SU-DHL-6 (cell line): Measurements from ENCODE around the gene MYG1.

Experiments
- H2AFZ ChIP-seq: fragments of 200-600 bp; sonication (generic); 2 replicates; pipeline ENCODE4 v1.6.1; 2014; ENCODE audit warnings: low read depth, mild to moderate bottlenecking, moderate library complexity, mixed read lengths, antibody characterized with exemption, low read length; ENCODE audit not compliant: severe bottlenecking
- H3F3A ChIP-seq: fragments of 200-600 bp; shearing (Covaris generic); 2 replicates; pipeline ENCODE4 v1.6.0; 2016; ENCODE audit warnings: antibody characterized with exemption, mild to moderate bottlenecking; ENCODE audit not compliant: insufficient read depth
- H3K27ac ChIP-seq: fragments of 200-600 bp; sonication (generic); 2 replicates; pipeline ENCODE4 v1.5.1; 2016; ENCODE audit warnings: low read depth, mild to moderate bottlenecking, low read length, moderate library complexity, mixed read lengths
- H3K27me3 ChIP-seq: fragments of 200-600 bp; sonication (generic), shearing (Covaris generic); 2 replicates; pipeline ENCODE4 v1.6.0; 2014; ENCODE audit warnings: mild to moderate bottlenecking, low read length
- H3K36me3 ChIP-seq: fragments of 200-600 bp; sonication (generic); 2 replicates; pipeline ENCODE4 v1.6.1; 2014; ENCODE audit warnings: mild to moderate bottlenecking, low read length, mixed read lengths
- H3K4me2 ChIP-seq: fragments of 300-600, 200-600 bp; shearing (Covaris generic), sonication (generic); 2 replicates; pipeline ENCODE4 v1.6.0; 2014; ENCODE audit warnings: low read length, low read depth, mild to moderate bottlenecking; ENCODE audit not compliant: poor library complexity, severe bottlenecking
- H3K4me3 ChIP-seq: fragments of 200-600 bp; sonication (generic); 2 replicates; pipeline ENCODE4 v1.5.1; 2014; ENCODE audit warnings: antibody characterized with exemption, low read length, mild to moderate bottlenecking, mixed read lengths; ENCODE audit not compliant: insufficient read depth, poor library complexity, severe bottlenecking
- H3K79me2 ChIP-seq: fragments of 200-600 bp; sonication (generic); 2 replicates; pipeline ENCODE4 v1.6.1; 2014; ENCODE audit warnings: mild to moderate bottlenecking, low read length, moderate library complexity; ENCODE audit not compliant: insufficient read depth
- H3K9ac ChIP-seq: fragments of 200-600 bp; sonication (generic); 2 replicates; pipeline ENCODE4 v1.7.0; 2014; ENCODE audit warnings: mild to moderate bottlenecking, low read length
- H3K9me2 ChIP-seq: fragments of 200-600 bp; sonication (generic); replicated peaks from 2 replicates; pipeline ENCODE4 v1.6.1; 2014; ENCODE audit warnings: low read length; ENCODE audit not compliant: insufficient read depth
- H3K9me3 ChIP-seq: fragments of 200-600 bp; sonication (generic); 2 replicates; pipeline ENCODE4 v1.6.1; 2014; ENCODE audit warnings: low read length, mixed read lengths; ENCODE audit not compliant: insufficient read depth
- H4K20me1 ChIP-seq: fragments of 200-600 bp; sonication (generic); 2 replicates; pipeline ENCODE4 v1.6.1; 2014; ENCODE audit warnings: low read depth, mild to moderate bottlenecking, antibody characterized with exemption, low read length, moderate library complexity, mixed read lengths
- CTCF ChIP-seq: fragments of 200-600 bp; sonication (generic); IDR thresholded peaks from one replicate; pipeline ENCODE4 v1.5.1; 2017; ENCODE audit warnings: antibody characterized with exemption, mild to moderate bottlenecking, low read length, moderate library complexity; ENCODE audit not compliant: insufficient read depth, poor library complexity, severe bottlenecking
- EZH2phosphoT487 ChIP-seq: fragments of 200-600 bp; sonication (generic), shearing (Covaris generic); conservative IDR thresholded peaks from 2 replicates; pipeline ENCODE4 v1.6.1; 2018; ENCODE audit warnings: mild to moderate bottlenecking, antibody characterized with exemption, low read length, moderate library complexity, mixed read lengths

Gene MYG1

GRCh38 chr12:53258541-53259539 is 40.7 kb upstream of the MYG1 start:
- no peaks in the 10 kb centered on the region for H3K36me3 ChIP-seq
- H3K27ac ChIP-seq: no peak overlapping the region
- TF ChIP-seq EZH2phosphoT487: no peak
- no peak for TF ChIP-seq CTCF
- no peak overlapping the region for H3K4me3 ChIP-seq
- no peaks in the 10 kb centered on the region for H3K9me2 ChIP-seq
- H3F3A ChIP-seq: peaks cover 3% of the 10 kb centered on the region; the same call in 1 of the 2 replicates
- no peaks in the 10 kb centered on the region for H3K9me3 ChIP-seq
- no peak overlapping the region for H2AFZ ChIP-seq
- no peak overlapping the region for H3K9ac ChIP-seq
- H3K4me2 ChIP-seq: no peak overlapping the region
- H4K20me1 ChIP-seq: no peaks in the 10 kb centered on the region
- no peaks in the 10 kb centered on the region for H3K27me3 ChIP-seq
- H3K79me2 ChIP-seq: no peaks in the 10 kb centered on the region

GRCh38 chr12:53259891-53260290 is 39.6 kb upstream of the MYG1 start:
- no peaks in the 10 kb centered on the region for H3K79me2 ChIP-seq
- no peaks in the 10 kb centered on the region for H3K36me3 ChIP-seq
- no peaks in the 10 kb centered on the region for H3K27me3 ChIP-seq
- no peak overlapping the region for H2AFZ ChIP-seq
- TF ChIP-seq CTCF: no peak
- no peak for TF ChIP-seq EZH2phosphoT487
- peaks cover 3% of the 10 kb centered on the region; the same call in 1 of the 2 replicates for H3F3A ChIP-seq
- H3K9me3 ChIP-seq: no peaks in the 10 kb centered on the region
- H3K9ac ChIP-seq: no peak overlapping the region
- H3K4me2 ChIP-seq: no peak overlapping the region
- H3K4me3 ChIP-seq: no peak overlapping the region
- no peaks in the 10 kb centered on the region for H3K9me2 ChIP-seq
- no peak overlapping the region for H3K27ac ChIP-seq
- H4K20me1 ChIP-seq: no peaks in the 10 kb centered on the region

GRCh38 chr12:53265783-53266182 is 33.7 kb upstream of the MYG1 start:
- peaks cover 27% of the 10 kb centered on the region for H3K79me2 ChIP-seq
- H3K9me2 ChIP-seq: no peaks in the 10 kb centered on the region
- H3K9me3 ChIP-seq: no peaks in the 10 kb centered on the region
- H3K27me3 ChIP-seq: no peaks in the 10 kb centered on the region
- H3K9ac ChIP-seq: no peak overlapping the region
- peaks cover 3% of the 10 kb centered on the region; the same call in 1 of the 2 replicates for H3K36me3 ChIP-seq
- 0 out of 2 replicates have a peak, but pooled peaks cover 3% of the 10 kb centered on the region for H3F3A ChIP-seq
- TF ChIP-seq CTCF: no peak
- no peak for TF ChIP-seq EZH2phosphoT487
- no peak overlapping the region for H3K27ac ChIP-seq
- no peak overlapping the region for H2AFZ ChIP-seq
- H4K20me1 ChIP-seq: no peaks in the 10 kb centered on the region
- no peak overlapping the region for H3K4me3 ChIP-seq
- no peak overlapping the region for H3K4me2 ChIP-seq
